ENCODE data around the gene KIAA0232.

DNA sequence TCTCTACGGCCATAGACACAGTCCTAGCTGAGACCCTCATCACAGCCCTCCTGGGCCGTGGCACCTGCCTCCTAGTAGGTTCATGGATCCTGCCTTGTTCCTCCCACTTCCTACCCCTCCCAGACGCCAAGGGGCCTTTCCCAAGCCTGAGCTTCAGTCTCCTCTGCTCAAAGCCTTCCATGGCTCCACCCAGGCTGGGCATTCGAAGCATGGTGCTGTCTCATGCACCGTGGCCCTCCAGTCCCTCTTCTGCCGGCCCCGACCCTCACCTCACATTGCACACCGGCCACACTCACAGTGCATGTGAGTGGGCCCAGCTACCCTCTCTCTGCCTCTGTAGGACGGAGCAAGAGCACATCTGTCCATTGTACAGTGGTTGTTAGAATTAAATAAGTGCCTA is 21.7 kb upstream of the KIAA0232 start:
- TF ChIP-seq POLR2A (IDR thresholded peaks at IDR 0.05), result no peak
- TF ChIP-seq, protein P1, sequence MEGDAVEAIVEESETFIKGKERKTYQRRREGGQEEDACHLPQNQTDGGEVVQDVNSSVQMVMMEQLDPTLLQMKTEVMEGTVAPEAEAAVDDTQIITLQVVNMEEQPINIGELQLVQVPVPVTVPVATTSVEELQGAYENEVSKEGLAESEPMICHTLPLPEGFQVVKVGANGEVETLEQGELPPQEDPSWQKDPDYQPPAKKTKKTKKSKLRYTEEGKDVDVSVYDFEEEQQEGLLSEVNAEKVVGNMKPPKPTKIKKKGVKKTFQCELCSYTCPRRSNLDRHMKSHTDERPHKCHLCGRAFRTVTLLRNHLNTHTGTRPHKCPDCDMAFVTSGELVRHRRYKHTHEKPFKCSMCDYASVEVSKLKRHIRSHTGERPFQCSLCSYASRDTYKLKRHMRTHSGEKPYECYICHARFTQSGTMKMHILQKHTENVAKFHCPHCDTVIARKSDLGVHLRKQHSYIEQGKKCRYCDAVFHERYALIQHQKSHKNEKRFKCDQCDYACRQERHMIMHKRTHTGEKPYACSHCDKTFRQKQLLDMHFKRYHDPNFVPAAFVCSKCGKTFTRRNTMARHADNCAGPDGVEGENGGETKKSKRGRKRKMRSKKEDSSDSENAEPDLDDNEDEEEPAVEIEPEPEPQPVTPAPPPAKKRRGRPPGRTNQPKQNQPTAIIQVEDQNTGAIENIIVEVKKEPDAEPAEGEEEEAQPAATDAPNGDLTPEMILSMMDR (IDR thresholded peaks at IDR 0.05 in 8 of 11, conservative IDR thresholded peaks at IDR 0.05 in 3 of 11), result no peak
